Stimulated activated CD4-positive, alpha-beta T cell treated with anti-CD3 and anti-CD28 coated beads, Interleukin-1b, Interleukin-23, amount 100 ng/mL, for 48 hours (primary cell): ENCODE data around the gene NFKBIA.
"Not testable (repeated sequence)": the region's sequence is repeated elsewhere in the genome, so short reads cannot be mapped to it uniquely, and the experiment has no call there.

Experiments
- DNase-seq: peaks from one replicate; pipeline ENCODE4 v3.0.0-alpha.2; 2020

NFKBIA gene

GRCh38 chr14:35389315-35389667 is 15.3 kb downstream of the NFKBIA start:
- DNase-seq: no peak

GRCh38 chr14:35388656-35389314 is 15.8 kb downstream of the NFKBIA start:
- no peak for DNase-seq

- no peak for DNase-seq
Measured at GRCh38 chr14:35387713-35388579, 16.6 kb downstream of the NFKBIA start.

- no peak for DNase-seq
Measured at GRCh38 chr14:35387219-35387618, 17.3 kb downstream of the NFKBIA start.

GRCh38 chr14:35386673-35387125 is 17.9 kb downstream of the NFKBIA start:
- no peak for DNase-seq

- DNase-seq: no peak
Measured at GRCh38 chr14:35385042-35385839, 19.3 kb downstream of the NFKBIA start.

- DNase-seq: no peak
Measured at GRCh38 chr14:35384455-35385041, 20.0 kb downstream of the NFKBIA start.

- no peak for DNase-seq
Measured at GRCh38 chr14:35383569-35384454, 20.7 kb downstream of the NFKBIA start.

- DNase-seq: no peak
Measured at GRCh38 chr14:35380794-35381193, 23.8 kb downstream of the NFKBIA start.

- DNase-seq: not testable (repeated sequence)
Measured at GRCh38 chr14:35379234-35379933, 25.2 kb downstream of the NFKBIA start.

- no peak for DNase-seq
Measured at GRCh38 chr14:35378425-35379233, 25.9 kb downstream of the NFKBIA start.

GRCh38 chr14:35375558-35376025 is 29.0 kb downstream of the NFKBIA start:
- DNase-seq: no peak

GRCh38 chr14:35374263-35374712 is 30.3 kb downstream of the NFKBIA start:
- no peak for DNase-seq

GRCh38 chr14:35373208-35373607 is 31.3 kb downstream of the NFKBIA start:
- not testable (repeated sequence) for DNase-seq

GRCh38 chr14:35370969-35371368 is 33.6 kb downstream of the NFKBIA start:
- DNase-seq: no peak

- DNase-seq: no peak
Measured at GRCh38 chr14:35369701-35370191, 34.8 kb downstream of the NFKBIA start.

GRCh38 chr14:35368583-35369392 is 35.8 kb downstream of the NFKBIA start:
- DNase-seq: no peak

GRCh38 chr14:35368139-35368460 is 36.4 kb downstream of the NFKBIA start:
- no peak for DNase-seq

- no peak for DNase-seq
Measured at GRCh38 chr14:35367056-35367372, 37.5 kb downstream of the NFKBIA start.
